C4-2B (cell line): ENCODE measurements around the gene ZDHHC8.

ENCODE experiments used
- H3K27ac ChIP-seq: fragments of 450-650 bp; 2 replicates; pipeline ENCODE4 v1.5.1; 2017
- CTCF ChIP-seq: fragments of 450-650 bp; conservative IDR thresholded peaks from 2 replicates; pipeline ENCODE4 v1.5.1; 2017; ENCODE audit warnings: mild to moderate bottlenecking
- ZFX ChIP-seq: fragments of 450-650 bp; IDR thresholded peaks from 2 replicates; pipeline ENCODE4 v1.6.1; 2017

The ZDHHC8 gene

GRCh38 chr22:20183101-20183500, 51.5 kb downstream of the ZDHHC8 start:
- TF ChIP-seq CTCF = no peak
- TF ChIP-seq ZFX = no peak
- no peak overlapping the region for H3K27ac ChIP-seq

DNA sequence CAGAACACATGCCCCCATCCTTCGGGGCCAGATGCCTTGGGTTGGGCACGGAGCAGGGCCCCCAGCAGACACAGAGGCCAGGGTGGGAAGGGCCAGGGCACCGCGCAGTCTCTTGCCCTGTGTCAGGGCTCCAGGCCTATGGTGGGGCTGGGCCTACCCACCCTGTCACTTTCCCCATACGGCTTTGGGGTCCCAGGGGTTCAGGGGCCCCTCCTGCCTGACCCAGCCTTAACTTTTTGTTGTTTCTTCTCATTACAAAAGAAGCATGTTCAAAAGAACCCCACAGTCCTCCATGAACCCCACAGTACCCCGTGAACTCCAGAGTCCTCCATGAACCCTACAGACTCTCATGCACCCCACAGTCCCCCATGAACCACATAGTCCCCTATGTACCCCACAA, 52.2 kb downstream of the ZDHHC8 start:
- TF ChIP-seq ZFX = no peak
- TF ChIP-seq CTCF = no peak
- no peak overlapping the region for H3K27ac ChIP-seq

- TF ChIP-seq CTCF (no peak), ZFX (no peak)
- H3K27ac ChIP-seq = no peak overlapping the region
These were observed 53.0 kb downstream of the ZDHHC8 start for GRCh38 chr22:20184501-20185165.

DNA sequence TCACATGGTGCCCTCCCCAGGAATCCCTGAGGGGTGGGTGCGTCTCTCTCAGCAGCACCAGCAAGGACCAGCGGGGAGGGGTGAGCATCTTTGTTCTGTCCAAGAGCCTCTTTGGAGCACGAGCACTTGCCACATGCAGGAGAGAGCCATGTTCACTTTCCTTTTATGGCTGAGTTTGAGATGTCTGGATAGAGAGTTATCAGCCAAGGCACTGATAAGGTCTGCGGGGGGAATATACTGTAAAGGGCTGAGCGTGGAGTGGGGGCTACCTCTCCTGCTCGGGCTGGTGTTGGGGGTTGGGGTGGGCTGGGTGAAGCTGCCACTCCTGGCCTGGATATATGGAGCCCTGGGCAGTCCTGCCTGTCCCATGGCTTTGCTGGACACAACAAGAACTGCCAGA, 54.1 kb downstream of the ZDHHC8 start:
- H3K27ac ChIP-seq = no peak overlapping the region
- TF ChIP-seq ZFX (no peak), CTCF (no peak)

DNA sequence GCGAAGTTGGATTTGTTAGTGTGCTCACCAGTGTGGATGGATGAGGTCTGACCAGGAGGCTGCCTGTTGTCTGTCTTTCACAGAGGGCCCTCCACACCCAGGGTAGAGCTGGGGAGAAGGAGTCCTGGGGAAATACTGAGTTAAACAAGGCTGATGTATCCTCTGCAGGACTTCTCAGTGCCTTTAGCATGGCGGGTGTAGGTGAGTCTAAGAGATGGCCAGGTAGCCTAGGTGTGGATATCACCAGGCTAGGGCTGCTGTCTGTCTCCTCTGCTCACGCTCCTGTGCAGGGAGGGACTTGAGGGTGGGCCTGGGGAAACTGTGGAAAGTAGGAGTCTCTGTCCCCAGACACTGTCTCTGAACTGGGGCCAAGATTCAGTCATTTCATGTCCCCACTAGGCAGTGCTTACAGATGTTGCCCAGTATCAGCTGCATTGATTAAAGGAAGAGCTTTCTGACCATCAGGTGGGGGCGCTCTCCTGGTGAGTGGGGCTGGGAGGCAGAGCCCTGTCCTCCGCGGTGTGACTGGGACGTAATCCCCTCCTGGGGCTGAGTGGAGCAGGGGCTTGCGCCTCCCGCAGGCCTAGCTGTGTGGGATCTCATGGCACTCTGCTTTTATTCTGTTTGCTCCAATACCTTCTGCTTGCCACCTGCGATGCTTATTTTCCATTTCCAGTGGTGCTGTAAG, 54.7 kb downstream of the ZDHHC8 start:
- H3K27ac ChIP-seq = no peak overlapping the region
- no peak for TF ChIP-seq ZFX
- no peak for TF ChIP-seq CTCF

DNA sequence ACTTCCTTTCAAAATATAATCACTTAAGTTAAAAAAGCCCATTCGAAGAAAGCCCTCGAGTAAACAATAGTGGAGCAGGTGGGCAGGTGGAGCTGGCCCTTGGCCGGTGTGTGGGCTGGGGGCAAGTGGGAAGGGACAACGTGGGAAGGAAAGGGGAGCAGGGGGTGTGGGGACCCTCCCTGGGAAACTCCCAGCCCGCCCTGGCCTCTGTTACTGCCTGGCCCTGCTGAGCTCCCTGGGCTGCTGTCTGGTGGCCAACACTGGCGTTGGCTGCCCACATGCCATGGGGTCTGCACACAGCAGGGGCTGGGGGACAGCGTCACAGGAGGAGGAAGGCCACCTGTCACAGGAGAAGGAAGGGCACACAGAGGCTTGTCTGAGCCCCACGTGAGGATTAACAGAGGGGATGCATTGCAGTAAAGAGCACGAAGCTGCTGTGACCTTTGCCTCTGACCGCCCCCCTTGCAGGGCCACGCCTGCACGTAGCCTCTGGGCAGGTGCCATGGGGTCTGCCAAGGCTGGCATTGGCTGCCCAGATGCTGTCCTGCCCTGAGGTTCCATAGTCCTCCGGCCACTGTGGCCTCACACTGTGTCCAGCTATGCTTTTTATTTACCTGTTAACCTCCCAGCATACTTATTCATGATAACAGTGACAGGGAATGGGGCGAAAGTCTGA, 55.4 kb downstream of the ZDHHC8 start:
- TF ChIP-seq CTCF (no peak), ZFX (no peak)

More for the DNA sequence above, 55.4 kb downstream of the ZDHHC8 start:
- H3K27ac ChIP-seq = no peak overlapping the region
